H9 (cell line): ENCODE data around the gene IL12A. TPM values are rescaled to one million over a fixed set of nuclear protein-coding genes. Genes with fewer than 3 reads are reported as not detected.

Experiments used
- DNase-seq: peaks from one replicate; pipeline ENCODE4 v3.0.0-alpha.2; 2017
- H2AFZ ChIP-seq: one replicate; pipeline ENCODE4 v1.6.1; 2013; ENCODE audit warnings: mild to moderate bottlenecking, low read length, control low read depth, moderate library complexity
- H2AK5ac ChIP-seq: 2 replicates; pipeline ENCODE4 v1.6.1; 2013; ENCODE audit warnings: low read length, control low read depth, mixed read lengths; ENCODE audit not compliant: insufficient read length
- H2BK120ac ChIP-seq: one replicate; pipeline ENCODE4 v1.6.1; 2013; ENCODE audit warnings: low read depth, mild to moderate bottlenecking, low read length, control low read depth, inconsistent platforms; ENCODE audit not compliant: poor library complexity, severe bottlenecking
- H2BK12ac ChIP-seq: 2 replicates; pipeline ENCODE4 v1.6.1; 2013; ENCODE audit warnings: low read length, control low read depth, mixed read lengths, low read depth; ENCODE audit not compliant: insufficient read length
- H2BK15ac ChIP-seq: 2 replicates; pipeline ENCODE4 v1.6.1; 2013; ENCODE audit warnings: low read depth, low read length, control low read depth
- H2BK20ac ChIP-seq: one replicate; pipeline ENCODE4 v1.6.1; 2013; ENCODE audit warnings: low read depth, mild to moderate bottlenecking, low read length, control low read depth, inconsistent platforms; ENCODE audit not compliant: poor library complexity, severe bottlenecking
- H2BK5ac ChIP-seq: 2 replicates; pipeline ENCODE4 v1.6.1; 2013; ENCODE audit warnings: low read length, control low read depth, mixed read lengths; ENCODE audit not compliant: insufficient read length
- H3K14ac ChIP-seq: 2 replicates; pipeline ENCODE4 v1.6.1; 2013; ENCODE audit warnings: low read length, control low read depth; ENCODE audit not compliant: insufficient read depth
- H3K18ac ChIP-seq: 2 replicates; pipeline ENCODE4 v1.6.1; 2013; ENCODE audit warnings: low read depth, mild to moderate bottlenecking, mixed read lengths, low read length, control low read depth; ENCODE audit not compliant: insufficient read length
- H3K23ac ChIP-seq: 2 replicates; pipeline ENCODE4 v1.6.1; 2013; ENCODE audit warnings: low read length, control low read depth, mixed read lengths, low read depth; ENCODE audit not compliant: insufficient read length
- H3K23me2 ChIP-seq: 2 replicates; pipeline ENCODE4 v1.6.1; 2013; ENCODE audit warnings: low read depth, mild to moderate bottlenecking, mixed read lengths, low read length, control low read depth; ENCODE audit not compliant: insufficient read length, poor library complexity, severe bottlenecking
- H3K27ac ChIP-seq: 2 replicates; pipeline ENCODE4 v1.5.1; 2013; ENCODE audit warnings: low read length, control low read depth, mixed read lengths, low read depth; ENCODE audit not compliant: insufficient read length
- H3K27me3 ChIP-seq: 2 replicates; pipeline ENCODE4 v1.6.1; 2013; ENCODE audit warnings: low read length, control low read depth, inconsistent platforms; ENCODE audit not compliant: insufficient read depth
- H3K4ac ChIP-seq: 2 replicates; pipeline ENCODE4 v1.6.1; 2013; ENCODE audit warnings: low read depth, mild to moderate bottlenecking, control low read depth, inconsistent platforms, low read length, moderate library complexity
- H3K4me1 ChIP-seq: 2 replicates; pipeline ENCODE4 v1.6.1; 2013; ENCODE audit warnings: low read length, control low read depth, inconsistent platforms; ENCODE audit not compliant: insufficient read depth
- H3K4me2 ChIP-seq: 2 replicates; pipeline ENCODE4 v1.6.1; 2013; ENCODE audit warnings: low read length, control low read depth, mixed read lengths; ENCODE audit not compliant: insufficient read length, insufficient read depth
- H3K56ac ChIP-seq: 2 replicates; pipeline ENCODE4 v1.6.1; 2013; ENCODE audit warnings: low read depth, mild to moderate bottlenecking, mixed read lengths, low read length, control low read depth; ENCODE audit not compliant: insufficient read length
- H3K79me1 ChIP-seq: 2 replicates; pipeline ENCODE4 v1.6.1; 2013; ENCODE audit warnings: low read depth, mild to moderate bottlenecking, moderate library complexity, low read length, control low read depth, inconsistent platforms; ENCODE audit not compliant: insufficient read depth, poor library complexity, severe bottlenecking
- H3K79me2 ChIP-seq: 2 replicates; pipeline ENCODE4 v1.6.1; 2013; ENCODE audit warnings: low read length, control low read depth, inconsistent platforms; ENCODE audit not compliant: insufficient read depth
- H3K9ac ChIP-seq: 2 replicates; pipeline ENCODE4 v1.6.1; 2013; ENCODE audit warnings: low read length, control low read depth, mixed read lengths; ENCODE audit not compliant: insufficient read length; ENCODE audit errors: extremely low read depth
- H3K9me3 ChIP-seq: one replicate; pipeline ENCODE4 v1.6.1; 2013; ENCODE audit warnings: low read depth, low read length, inconsistent platforms; ENCODE audit not compliant: control insufficient read depth
- H3T11ph ChIP-seq: one replicate; pipeline ENCODE4 v1.6.1; 2013; ENCODE audit warnings: mild to moderate bottlenecking, low read length, control low read depth, inconsistent platforms
- H4K20me1 ChIP-seq: one replicate; pipeline ENCODE4 v1.6.1; 2013; ENCODE audit not compliant: control insufficient read depth, insufficient read length, insufficient read depth
- H4K5ac ChIP-seq: 2 replicates; pipeline ENCODE4 v1.6.1; 2013; ENCODE audit warnings: low read depth, mild to moderate bottlenecking, mixed read lengths, low read length, control low read depth; ENCODE audit not compliant: insufficient read length
- H4K8ac ChIP-seq: replicated peaks from 2 replicates; pipeline ENCODE4 v1.6.1; 2013; ENCODE audit warnings: low read length, control low read depth, mixed read lengths, low read depth; ENCODE audit not compliant: insufficient read length
- H4K91ac ChIP-seq: 2 replicates; pipeline ENCODE4 v1.6.1; 2013; ENCODE audit warnings: low read depth, mild to moderate bottlenecking, moderate library complexity, mixed read lengths, low read length, control low read depth; ENCODE audit not compliant: insufficient read length
- H3K27ac Mint-ChIP-seq, 3 experiments: 2 replicates in 2 of 3; 3 replicates in 1 of 3; pipeline ENCODE4 v1.8.0; 2020 to 2021; ENCODE audit warnings: mixed read lengths in 3 of 3, mild to moderate bottlenecking in 1 of 3, moderate library complexity in 1 of 3
- H3K27me3 Mint-ChIP-seq: 2 replicates; pipeline ENCODE4 v1.8.0; 2021; ENCODE audit warnings: low read depth, mild to moderate bottlenecking, moderate library complexity, mixed read lengths
- H3K36me3 Mint-ChIP-seq, 3 experiments: 2 replicates in 2 of 3; 3 replicates in 1 of 3; pipeline ENCODE4 v1.8.0; 2020 to 2021; ENCODE audit warnings: low read depth in 3 of 3, mixed read lengths in 3 of 3; ENCODE audit not compliant: insufficient read depth in 1 of 3
- H3K4me1 Mint-ChIP-seq, 2 experiments: 2 replicates each; pipeline ENCODE4 v1.8.0; 2020; ENCODE audit warnings: mixed read lengths in 2 of 2
- H3K4me3 Mint-ChIP-seq, 2 experiments: 2 replicates in 1 of 2; 3 replicates in 1 of 2; pipeline ENCODE4 v1.8.0; 2020 to 2021; ENCODE audit warnings: mild to moderate bottlenecking in 2 of 2, mixed read lengths in 2 of 2, moderate library complexity in 1 of 2
- H3K9me3 Mint-ChIP-seq, 2 experiments: 2 replicates in 1 of 2; 3 replicates in 1 of 2; pipeline ENCODE4 v1.8.0; 2020; ENCODE audit warnings: mild to moderate bottlenecking in 2 of 2, mixed read lengths in 2 of 2, moderate library complexity in 1 of 2
- WGBS: extraction: QIAGEN DNeasy Blood & Tissue Kit; methylation state at CpG from one replicate; pipeline ENCODE4 v1.1.7; 2013; ENCODE audit warnings: missing lambda C conversion rate, low lambda C conversion rate, mixed read lengths; ENCODE audit not compliant: insufficient read length; ENCODE audit errors: extremely low coverage; 5-methylcytosine and 5-hydroxymethylcytosine counted together
- total RNA-seq: library from RNA; stranded (reverse); gene quantifications from 2 replicates; pipeline ENCODE4 v1.2.1, GENCODE V29; 2021
- TF ChIP-seq, protein P1 (sequence below): fragments of 200-600 bp; sonication (generic); conservative IDR thresholded peaks from 3 replicates; pipeline ENCODE4 v1.8.0; 2021; ENCODE audit warnings: antibody characterized with exemption, mild to moderate bottlenecking

Gene IL12A
- total RNA-seq, 1 experiment from 2014 or later, result 0.50 TPM

DNA sequence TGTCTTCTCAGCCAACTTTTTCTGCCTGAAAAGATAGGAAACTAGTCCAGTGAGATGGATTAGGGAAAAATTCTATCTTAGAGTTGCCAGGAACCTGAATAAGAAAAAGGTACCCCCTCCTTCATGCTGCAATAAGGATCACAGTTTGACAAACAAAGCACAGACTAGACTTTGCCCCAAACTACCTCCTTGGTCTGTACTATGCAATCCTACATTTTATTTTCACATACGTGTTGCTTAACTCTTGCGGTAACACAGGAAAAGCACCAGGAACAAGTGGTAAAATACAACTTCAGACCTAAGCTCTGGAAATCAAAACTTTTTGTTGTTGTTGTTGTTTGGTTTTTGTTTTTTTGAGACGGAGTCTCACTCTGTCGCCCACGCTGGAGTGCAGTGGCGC, 11.3 kb upstream of the IL12A start:
- peaks cover 3 to 8% of the 10 kb centered on the region in 2 experiments; a peak in 1 of 5 replicates for H3K9me3 Mint-ChIP-seq
- no peak overlapping the region for H3K23ac ChIP-seq
- H3K27me3 ChIP-seq, result no peaks in the 10 kb centered on the region
- H3K79me1 ChIP-seq, result no peaks in the 10 kb centered on the region
- H2BK120ac ChIP-seq, result no peak overlapping the region
- DNase-seq, result no peak
- no peaks in the 10 kb centered on the region for H3K4me1 ChIP-seq
- H3K4me2 ChIP-seq, result no peak overlapping the region
- H3T11ph ChIP-seq, result no peak overlapping the region
- H3K36me3 Mint-ChIP-seq, result no peaks in the 10 kb centered on the region
- no peak overlapping the region for H3K4me3 Mint-ChIP-seq
- H2BK5ac ChIP-seq, result no peak overlapping the region
- H2AFZ ChIP-seq, result no peak overlapping the region
- H4K20me1 ChIP-seq, result no peaks in the 10 kb centered on the region
- H3K23me2 ChIP-seq, result no peaks in the 10 kb centered on the region
- TF ChIP-seq, protein P1, sequence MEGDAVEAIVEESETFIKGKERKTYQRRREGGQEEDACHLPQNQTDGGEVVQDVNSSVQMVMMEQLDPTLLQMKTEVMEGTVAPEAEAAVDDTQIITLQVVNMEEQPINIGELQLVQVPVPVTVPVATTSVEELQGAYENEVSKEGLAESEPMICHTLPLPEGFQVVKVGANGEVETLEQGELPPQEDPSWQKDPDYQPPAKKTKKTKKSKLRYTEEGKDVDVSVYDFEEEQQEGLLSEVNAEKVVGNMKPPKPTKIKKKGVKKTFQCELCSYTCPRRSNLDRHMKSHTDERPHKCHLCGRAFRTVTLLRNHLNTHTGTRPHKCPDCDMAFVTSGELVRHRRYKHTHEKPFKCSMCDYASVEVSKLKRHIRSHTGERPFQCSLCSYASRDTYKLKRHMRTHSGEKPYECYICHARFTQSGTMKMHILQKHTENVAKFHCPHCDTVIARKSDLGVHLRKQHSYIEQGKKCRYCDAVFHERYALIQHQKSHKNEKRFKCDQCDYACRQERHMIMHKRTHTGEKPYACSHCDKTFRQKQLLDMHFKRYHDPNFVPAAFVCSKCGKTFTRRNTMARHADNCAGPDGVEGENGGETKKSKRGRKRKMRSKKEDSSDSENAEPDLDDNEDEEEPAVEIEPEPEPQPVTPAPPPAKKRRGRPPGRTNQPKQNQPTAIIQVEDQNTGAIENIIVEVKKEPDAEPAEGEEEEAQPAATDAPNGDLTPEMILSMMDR, result no peak
- H3K18ac ChIP-seq, result no peak overlapping the region
- no peak overlapping the region for H3K27ac ChIP-seq
- no peak overlapping the region for H2BK12ac ChIP-seq
- no peaks in the 10 kb centered on the region; the same call in 1 of the 2 replicates for H3K27me3 Mint-ChIP-seq
- H4K8ac ChIP-seq, result no peak overlapping the region
- WGBS, result no CpG with 5 or more reads among the region's 6 CpGs
- H4K5ac ChIP-seq, result no peak overlapping the region
- no peak overlapping the region for H4K91ac ChIP-seq
- H3K9me3 ChIP-seq, result no peaks in the 10 kb centered on the region
- no peak overlapping the region for H2BK15ac ChIP-seq
- no peak overlapping the region for H3K4ac ChIP-seq
- no peak overlapping the region for H3K27ac Mint-ChIP-seq
- no peak overlapping the region for H3K14ac ChIP-seq
- no peak overlapping the region for H3K9ac ChIP-seq
- H2BK20ac ChIP-seq, result no peak overlapping the region
- H3K56ac ChIP-seq, result no peak overlapping the region
- H3K4me1 Mint-ChIP-seq, result peaks cover 0 to under 1% of the 10 kb centered on the region in 2 experiments; a peak in 1 of 4 replicates
- no peaks in the 10 kb centered on the region for H3K79me2 ChIP-seq
- H2AK5ac ChIP-seq, result no peak overlapping the region
